HepG2 (cell line): ENCODE results near the gene ANK3.

Experiments used
- CC2D1A ChIP-seq: sonication (generic); formaldehyde crosslinking; IDR thresholded peaks from 2 replicates; pipeline ENCODE4 v1.8.1; 2023; ENCODE audit warnings: mild to moderate bottlenecking, missing genetic modification reagents
- KDM4B ChIP-seq: sonication (generic); formaldehyde crosslinking; IDR thresholded peaks from 2 replicates; pipeline ENCODE4 v1.4.0; 2020; ENCODE audit warnings: missing genetic modification reagents
- PHF8 ChIP-seq: sonication (generic); formaldehyde crosslinking; IDR thresholded peaks from 2 replicates; pipeline ENCODE4 v1.5.0; 2020; ENCODE audit warnings: missing genetic modification reagents
- POLR2A ChIP-seq, 2 experiments: IDR thresholded peaks; 2 replicates each; pipeline ENCODE4 v1.6.1; 2011; ENCODE audit warnings: low read depth in 2 of 2, low read length in 2 of 2, mild to moderate bottlenecking in 1 of 2, moderate library complexity in 1 of 2; ENCODE audit not compliant: insufficient read depth in 1 of 2
- SRF ChIP-seq: IDR thresholded peaks from 2 replicates; pipeline ENCODE4 v1.6.1; 2011; ENCODE audit warnings: mild to moderate bottlenecking, low read depth, low read length, moderate library complexity
- ZNF20 ChIP-seq: sonication (generic); formaldehyde crosslinking; IDR thresholded peaks from 2 replicates; pipeline ENCODE4 v1.4.0; 2020; ENCODE audit warnings: mild to moderate bottlenecking, moderate library complexity, missing genetic modification reagents
- ZNF350 ChIP-seq: sonication (generic); formaldehyde crosslinking; IDR thresholded peaks from 2 replicates; pipeline ENCODE4 v1.4.0; 2020; ENCODE audit warnings: mild to moderate bottlenecking, low read depth, missing genetic modification reagents, borderline replicate concordance
- ZNF562 ChIP-seq: sonication (generic); formaldehyde crosslinking; IDR thresholded peaks from 2 replicates; pipeline ENCODE4 v1.8.0; 2022; ENCODE audit warnings: missing genetic modification reagents, borderline replicate concordance
- TF ChIP-seq, protein P1 (sequence below): sonication (generic); formaldehyde crosslinking; IDR thresholded peaks from 2 replicates; pipeline ENCODE4 v1.5.0; 2020; ENCODE audit warnings: mild to moderate bottlenecking, missing genetic modification reagents, moderate library complexity
- TF ChIP-seq, protein P2 (sequence below): IDR thresholded peaks from 2 replicates; pipeline ENCODE4 v1.6.1; 2012; ENCODE audit warnings: inconsistent platforms

DNA sequence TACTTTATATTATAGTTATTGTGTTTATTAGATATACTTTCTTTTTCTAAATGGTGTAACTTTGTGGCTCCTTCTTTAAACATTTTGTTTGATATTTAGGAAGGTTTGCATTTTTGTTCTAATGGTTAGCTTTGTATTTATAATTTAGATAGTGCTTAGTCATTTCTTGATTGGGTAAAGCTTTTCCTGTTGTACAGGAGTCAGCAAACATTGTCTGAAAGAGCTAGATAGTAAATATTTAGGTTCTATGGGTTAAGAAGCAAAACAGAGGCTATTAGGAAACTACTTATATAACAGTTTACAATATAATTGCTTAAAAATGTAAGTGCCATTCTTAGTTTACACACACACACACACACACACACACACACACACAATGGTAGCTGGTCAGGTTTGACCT lies 412.8 kb downstream of the ANK3 start:
- TF ChIP-seq, protein P1, sequence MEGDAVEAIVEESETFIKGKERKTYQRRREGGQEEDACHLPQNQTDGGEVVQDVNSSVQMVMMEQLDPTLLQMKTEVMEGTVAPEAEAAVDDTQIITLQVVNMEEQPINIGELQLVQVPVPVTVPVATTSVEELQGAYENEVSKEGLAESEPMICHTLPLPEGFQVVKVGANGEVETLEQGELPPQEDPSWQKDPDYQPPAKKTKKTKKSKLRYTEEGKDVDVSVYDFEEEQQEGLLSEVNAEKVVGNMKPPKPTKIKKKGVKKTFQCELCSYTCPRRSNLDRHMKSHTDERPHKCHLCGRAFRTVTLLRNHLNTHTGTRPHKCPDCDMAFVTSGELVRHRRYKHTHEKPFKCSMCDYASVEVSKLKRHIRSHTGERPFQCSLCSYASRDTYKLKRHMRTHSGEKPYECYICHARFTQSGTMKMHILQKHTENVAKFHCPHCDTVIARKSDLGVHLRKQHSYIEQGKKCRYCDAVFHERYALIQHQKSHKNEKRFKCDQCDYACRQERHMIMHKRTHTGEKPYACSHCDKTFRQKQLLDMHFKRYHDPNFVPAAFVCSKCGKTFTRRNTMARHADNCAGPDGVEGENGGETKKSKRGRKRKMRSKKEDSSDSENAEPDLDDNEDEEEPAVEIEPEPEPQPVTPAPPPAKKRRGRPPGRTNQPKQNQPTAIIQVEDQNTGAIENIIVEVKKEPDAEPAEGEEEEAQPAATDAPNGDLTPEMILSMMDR (CRISPR knock-in tag), result no peak
- TF ChIP-seq PHF8 (CRISPR knock-in tag) (no peak), POLR2A (IDR thresholded peaks at IDR 0.05; ENCODE audit: insufficient read depth in 1 of 2, low read depth in 2 of 2, low read length in 2 of 2) (no peak), CC2D1A (CRISPR knock-in tag) (no peak), SRF (no peak), KDM4B (CRISPR knock-in tag) (no peak), ZNF350 (no peak), ZNF20 (no peak), ZNF562 (CRISPR knock-in tag) (no peak)
- TF ChIP-seq, protein P2, sequence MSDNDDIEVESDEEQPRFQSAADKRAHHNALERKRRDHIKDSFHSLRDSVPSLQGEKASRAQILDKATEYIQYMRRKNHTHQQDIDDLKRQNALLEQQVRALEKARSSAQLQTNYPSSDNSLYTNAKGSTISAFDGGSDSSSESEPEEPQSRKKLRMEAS, result no peak
